HT-29 (cell line): Measurements from ENCODE around the gene MTSS2. TPM values are rescaled to one million over a fixed set of nuclear protein-coding genes. Genes with fewer than 3 reads are reported as not detected.

Source experiments
- DNase-seq: peaks from one replicate; pipeline ENCODE4 v3.0.0-alpha.2; 2015; ENCODE audit warnings: low spot score
- total RNA-seq: library from RNA; depleted of rRNA; stranded (reverse); fragments of >200 nt; shearing (Covaris generic); gene quantifications from 2 replicates; pipeline ENCODE4 v1.2.3, GENCODE V29; 2014

Gene MTSS2
- total RNA-seq, 1 experiment from 2014 or later = 23.0 TPM

DNA sequence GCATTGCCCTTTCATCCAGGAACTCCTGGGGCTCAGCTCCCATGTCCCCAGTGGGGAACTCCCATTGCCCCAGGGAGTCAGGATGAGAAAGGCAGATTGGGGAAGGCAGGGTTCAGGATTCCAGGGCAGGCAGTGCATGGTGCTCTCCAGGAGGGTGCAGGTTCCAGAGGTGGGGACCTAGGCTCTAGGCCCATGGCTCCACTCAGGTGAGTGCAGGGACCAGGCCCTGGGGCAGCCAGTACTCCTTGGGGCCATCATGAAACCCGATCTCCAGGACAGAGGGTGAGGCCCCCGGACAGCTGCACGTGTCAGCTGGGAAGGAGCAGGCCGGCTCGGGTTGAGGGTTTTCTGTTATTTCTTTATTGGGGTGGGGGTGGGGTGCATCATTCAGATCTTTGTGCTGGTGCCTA lies 1.3 kb upstream of the MTSS2 start:
- no peak for DNase-seq

DNA sequence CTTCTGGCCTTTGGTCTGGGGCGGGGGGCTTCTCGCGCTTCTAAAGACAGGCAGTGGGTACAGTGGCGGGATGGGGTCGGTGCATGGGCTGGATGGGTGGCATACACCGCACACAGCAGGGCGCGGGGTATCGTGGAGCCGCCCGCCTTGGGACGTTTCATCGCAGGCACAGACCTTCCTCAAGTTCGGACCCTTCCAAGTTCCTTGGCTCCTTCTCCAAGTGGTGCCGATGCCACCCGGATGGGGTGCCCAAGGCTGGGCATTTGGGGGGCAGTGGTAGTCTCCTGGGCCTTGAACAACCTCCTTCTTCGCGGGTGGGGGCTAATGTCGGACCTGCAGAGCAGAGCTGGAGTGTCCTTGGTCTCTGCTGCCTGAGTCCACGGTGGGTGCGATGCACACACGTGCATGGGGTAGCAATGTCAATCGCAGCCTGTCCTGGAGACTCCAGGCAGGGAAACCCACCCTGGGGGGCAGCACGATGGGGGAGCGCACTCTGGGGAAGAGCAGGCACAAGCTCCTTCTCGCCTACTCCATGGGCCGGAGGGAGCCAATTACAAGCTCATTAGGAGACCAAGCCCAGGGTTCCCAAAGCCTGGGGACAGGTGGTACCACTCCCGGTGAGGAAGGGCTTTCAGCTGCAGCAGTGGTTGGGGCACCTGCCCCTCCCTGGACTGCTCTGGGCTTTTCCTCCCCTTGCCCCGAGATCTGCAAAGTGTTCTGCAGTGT lies 686 bp upstream of the MTSS2 start:
- no peak for DNase-seq

DNA sequence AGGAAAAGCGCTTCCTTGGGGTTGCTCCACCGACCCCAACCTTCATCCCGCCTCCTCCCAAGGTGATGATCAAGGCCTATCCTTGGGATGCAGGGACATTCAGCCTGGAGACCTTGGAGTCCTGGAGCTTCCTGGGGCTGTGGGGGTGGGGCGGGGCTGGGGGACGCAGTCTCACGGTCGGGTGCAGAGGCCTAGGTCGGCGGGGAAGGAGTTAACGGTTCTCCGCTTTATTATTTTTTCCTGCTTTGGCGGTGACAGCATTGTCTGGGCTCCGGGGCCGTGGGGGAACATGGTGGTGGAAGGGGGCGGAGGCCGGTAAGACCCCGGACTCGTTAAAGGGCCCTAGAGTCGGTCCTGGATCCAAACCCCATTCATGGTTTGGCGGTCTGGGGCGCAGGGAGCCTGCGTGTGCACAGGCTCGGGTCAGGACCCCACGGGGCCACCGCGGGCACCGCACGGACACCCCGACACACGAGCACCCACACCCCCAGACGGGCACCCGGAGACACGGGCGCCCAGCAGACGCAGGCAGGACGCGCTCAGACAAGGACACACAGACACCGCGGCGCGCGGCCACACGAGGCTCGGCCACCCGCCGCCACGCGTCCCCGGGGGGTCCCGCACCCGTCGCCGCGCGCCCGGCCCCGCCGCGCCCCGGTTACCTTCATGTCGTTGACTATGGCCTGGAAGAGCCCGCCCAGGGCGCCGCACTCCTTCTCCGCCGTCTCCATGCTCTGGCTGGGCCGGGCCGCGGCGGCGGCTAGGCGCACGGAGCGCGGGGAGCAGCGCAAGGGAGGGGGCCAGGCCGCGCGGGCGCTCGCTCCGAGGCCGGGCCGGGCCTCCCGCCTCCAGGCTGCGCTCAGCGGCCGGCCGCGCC lies 554 bp downstream of the MTSS2 start:
- peak; percentile 31 for DNase-seq

DNA sequence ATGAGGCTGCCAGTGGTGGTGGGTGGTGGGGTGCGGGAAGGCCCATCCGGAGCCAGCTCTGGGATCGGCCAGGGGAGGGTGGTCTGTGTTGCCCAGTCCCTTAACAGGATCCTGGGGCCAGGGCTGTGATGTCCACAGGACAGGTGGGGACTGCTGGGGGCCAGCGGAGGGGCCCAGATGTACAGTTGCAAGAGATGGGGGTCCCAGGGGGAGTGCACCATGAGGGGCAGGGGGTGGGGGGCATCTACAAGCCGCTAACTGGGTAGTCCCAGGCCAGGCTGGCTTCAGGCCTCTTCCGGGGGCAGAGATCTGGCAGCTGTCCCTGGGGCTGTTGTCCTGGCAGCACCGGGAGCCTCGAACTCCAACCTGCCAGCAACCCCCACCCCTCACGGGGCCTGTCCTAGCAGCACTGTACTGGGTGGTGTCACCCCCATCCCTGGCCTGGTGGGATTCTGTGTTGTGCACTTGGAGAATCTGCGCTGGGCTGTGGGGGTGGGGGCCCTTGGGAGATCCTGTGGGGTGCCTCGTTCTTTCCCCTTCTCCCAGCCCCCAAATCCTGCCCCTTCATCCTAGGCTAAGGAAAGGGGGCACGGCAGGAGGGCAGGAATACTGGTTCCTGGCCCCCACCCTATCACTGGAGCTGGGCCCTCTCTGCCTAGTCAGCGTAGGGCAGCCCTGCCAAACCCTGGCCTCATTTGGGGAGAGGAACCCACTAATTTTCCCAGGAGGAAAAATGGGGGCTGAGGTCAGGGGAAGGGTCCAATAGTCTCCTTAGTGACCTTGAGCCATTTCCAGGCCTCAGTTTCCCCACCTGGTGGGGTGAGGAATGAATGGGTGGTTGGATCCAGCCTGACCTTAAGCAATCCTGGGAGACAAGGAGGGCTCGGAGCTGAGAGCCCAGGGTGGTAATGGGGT lies 1.4 kb downstream of the MTSS2 start:
- DNase-seq = no peak

DNA sequence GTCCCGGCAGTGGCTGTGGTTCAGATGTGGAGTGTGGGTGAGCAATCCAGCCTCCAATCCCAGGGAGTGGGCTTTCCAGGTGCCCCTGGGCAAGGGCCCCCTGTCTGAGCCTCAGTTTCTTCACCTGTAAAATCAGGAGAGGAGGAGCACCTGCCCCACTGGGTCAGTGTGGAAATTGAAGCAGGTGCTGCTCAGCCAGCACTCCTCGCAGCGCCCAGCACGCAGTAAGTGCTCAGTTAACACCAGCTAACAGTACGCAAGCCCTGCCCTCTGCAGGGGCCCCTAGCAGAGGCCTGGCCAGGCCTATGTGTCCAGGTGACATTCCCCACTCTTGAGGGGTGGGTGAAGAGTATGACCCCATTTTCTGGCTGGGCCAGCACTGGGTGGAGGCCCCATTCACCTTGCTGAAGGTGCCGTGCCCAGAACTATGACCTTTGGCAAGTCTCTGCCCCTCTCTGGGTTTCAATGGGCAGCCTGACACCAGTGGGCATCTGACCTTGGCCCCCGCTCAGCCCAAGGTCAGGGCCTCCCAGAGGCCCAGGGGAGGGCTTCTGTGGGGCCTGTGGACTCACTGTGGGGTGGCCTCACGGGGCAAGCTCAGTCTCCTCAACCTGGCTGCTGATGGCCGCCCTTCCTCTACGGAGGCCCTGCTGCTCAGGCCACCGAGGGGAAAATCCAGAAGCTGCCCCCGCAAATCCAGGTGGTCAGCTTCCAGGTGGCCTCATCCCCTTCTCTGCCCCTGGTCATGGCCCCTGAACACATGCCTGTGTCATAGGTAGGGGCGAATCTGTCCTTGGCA lies 2.5 kb downstream of the MTSS2 start:
- no peak for DNase-seq

DNA sequence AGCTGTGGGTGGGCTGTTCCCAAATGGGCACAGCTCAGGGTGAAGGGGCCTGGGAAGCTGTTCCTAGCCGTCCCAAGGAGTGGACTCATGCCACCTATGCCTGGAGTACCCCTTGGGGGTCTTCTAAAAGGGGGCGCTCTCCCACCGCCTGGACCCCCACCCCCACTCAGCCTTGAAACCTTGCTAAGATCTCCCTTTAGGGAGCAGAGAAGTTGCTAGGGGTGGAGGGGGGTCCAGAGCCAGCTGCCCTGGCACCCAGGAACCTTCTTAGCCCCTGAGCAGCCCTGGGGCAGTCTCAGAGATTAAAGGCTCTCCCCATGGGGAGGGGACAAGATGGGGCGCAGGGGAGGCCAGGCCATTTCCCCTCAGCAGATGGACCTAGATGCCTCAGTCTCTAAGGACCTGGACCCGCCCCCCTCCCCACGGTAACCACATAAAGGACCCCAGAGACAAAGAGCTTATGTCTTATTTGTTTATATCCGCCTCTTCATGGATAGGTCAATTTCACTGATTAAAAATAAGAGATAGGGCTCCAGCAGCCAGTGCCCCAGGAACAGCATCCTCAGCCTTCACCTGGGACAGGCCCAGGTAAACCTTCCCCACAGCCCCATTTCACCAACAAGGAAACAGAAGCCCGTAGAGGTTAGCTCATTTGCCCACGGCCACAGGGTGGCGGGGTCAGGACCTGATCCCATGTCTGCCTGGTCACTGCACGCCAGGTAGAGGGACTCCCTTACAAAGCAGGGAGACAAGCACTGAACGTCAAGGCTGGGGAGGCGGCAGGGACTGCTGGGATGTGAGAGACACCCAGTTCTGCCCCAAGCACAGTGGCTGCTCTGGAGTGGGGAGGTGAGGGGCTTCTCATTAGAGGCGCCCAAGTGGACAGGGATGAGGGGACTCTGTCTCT lies 3.4 kb downstream of the MTSS2 start:
- no peak for DNase-seq

DNA sequence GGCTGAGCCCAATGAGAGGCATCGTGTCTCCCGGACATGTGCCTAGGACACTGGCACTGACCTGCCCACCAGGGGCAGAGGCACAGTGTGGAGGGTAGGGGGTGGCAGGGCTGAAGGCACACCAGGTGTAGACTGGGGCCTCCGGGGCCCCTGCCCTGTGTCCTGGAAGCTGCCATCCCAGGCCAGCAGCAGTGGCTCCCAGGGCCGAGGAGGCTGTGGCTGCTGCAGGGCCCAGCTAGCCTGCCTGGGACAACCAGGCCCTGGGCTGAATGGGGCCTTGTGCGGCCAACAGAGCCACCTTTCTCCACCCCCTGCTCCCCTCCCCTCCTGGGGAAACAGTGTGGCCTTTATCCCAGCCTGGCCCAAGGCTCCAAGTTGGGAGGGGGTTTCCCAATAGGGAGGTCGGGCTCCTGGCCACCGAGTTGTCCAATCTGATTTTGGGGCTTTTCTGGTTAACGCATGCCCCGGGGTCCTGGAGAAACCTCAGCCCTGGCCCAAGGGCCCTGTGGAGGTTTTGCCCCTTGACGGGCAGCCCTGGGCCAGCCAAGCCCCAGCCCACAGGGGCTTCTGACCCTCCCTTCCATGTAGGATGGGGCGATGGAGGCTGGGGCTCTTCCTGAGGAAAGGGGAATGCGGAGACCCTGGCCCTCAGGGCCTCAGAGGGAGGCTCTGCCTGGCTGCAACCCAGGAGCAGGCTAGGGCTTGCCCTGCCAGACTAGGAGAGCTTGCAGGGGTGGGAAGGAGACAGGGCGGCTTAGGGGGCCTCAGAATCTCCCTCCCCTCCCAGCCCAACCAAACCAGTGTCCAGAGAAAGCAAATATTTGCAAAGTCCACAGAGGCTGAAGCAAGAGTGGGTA lies 4.2 kb downstream of the MTSS2 start:
- DNase-seq = no peak

DNA sequence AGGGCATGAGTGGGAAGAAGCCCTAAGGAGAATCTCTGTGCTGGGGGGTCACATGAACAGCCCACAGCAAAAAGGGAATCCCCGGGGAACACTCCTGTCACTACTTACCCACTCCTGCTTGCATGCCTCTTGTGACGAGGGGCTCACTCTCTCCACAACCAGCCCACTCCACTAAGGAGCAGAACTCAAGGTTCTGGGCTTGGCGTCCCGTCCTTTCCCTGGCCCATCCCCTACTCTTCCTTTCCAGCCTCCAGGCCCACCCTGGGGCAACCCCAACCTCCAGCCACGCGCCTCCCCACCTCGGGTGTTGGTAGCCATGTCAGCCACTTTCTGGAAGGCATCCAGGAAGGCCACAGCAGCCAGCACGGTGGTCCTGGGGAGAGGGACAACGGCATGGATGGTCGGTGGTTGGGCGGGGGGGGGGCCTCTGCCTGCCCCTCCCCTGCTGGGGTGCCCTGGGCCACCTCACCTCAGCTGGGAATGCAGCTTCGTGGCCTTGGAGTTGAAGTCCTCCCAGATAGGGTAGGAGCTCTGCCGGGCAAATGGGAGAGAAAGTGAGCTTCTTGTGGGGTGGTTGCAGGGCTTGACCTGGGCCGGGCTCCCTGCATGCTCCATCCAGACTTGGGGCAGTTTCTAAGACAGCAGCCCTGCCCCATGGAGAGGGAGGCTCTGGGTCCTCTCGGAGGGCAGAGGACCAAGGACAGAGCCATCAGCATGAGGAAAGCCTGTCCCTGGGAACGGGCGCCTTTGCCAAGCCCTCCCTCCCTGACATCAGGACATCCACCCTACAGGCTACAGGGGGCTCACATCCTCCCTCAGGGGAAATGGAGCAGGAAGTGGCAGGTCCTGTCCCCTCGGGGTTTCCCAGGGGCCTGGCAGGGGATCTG lies 5.1 kb downstream of the MTSS2 start:
- DNase-seq = no peak

DNA sequence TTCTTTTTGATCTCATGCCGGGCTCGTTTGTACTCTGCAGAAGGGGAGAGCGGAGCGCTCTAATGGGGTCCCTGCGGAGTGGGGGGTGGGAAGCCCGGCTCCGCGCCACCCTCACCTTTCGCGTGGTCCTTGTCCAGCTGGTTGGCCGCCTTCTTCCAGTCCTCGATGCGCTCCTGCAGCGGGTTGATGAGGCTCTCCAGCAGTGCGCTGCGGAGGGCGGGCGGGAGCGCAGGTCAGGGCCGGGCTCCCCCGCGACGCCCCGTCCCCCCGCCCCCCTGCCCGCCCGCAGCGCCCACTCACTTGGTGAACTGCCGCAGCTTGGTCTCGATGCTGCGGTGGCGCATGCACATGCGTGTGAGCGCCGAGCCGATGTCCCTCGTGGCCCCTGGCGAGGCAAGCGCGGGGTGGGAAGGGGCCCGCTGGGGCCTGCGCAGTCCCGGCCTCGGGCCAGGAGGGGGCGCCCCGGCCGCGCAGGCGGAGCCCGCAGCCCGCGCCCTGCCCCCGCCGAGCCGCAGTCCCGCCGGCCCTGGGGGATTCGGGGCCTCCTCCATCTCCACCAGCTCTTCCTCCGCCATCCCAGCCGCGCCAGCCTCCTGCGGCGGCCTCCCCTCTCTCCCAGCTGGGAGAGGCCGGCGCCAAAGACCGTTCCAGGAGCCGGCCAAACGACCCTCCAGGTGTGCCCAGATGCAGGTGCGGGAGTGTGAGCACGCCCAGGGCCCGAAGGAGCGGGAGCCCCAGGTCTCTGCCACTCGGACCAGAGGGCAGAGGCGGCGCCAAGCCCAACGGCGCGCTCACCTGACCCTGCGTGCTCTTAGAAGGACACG lies 6.0 kb downstream of the MTSS2 start:
- no peak for DNase-seq

DNA sequence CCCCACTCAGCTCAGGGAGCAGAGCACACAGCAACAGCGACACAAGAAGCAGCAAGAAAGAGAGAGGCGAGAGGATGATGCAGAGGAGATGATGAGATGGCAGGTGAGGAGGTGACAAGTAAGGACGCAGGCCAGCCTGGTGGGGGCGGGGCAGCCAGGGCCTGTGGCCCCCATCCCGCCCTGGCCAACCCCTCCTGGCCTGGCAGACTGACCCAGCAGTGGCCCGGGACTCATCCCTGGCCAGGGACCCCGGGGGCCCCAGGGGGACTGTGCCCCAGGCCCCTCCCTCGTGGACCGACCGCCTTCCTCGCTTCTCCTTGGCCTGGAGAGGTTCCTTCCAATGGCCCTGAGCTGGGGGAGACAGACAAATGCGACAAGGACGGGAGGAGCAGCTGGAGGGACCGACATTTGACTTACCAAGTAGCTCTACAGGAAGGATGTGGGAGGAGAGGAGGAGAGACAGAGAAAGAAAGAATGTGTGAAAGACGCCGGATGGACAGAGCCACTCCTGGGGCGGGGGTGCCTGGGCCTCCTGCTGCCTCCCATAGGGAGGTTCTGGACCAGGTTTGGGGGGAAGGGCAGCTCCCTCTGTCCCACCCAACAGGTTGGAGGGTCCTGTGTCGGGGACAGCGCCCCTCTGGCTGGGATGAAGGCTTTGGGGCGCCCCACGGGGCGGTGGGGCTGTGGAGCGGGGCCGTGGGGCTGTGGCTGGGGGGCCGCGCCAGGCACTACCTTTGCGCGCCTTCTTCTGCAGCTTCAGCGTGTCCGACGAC lies 6.8 kb downstream of the MTSS2 start:
- no peak for DNase-seq

DNA sequence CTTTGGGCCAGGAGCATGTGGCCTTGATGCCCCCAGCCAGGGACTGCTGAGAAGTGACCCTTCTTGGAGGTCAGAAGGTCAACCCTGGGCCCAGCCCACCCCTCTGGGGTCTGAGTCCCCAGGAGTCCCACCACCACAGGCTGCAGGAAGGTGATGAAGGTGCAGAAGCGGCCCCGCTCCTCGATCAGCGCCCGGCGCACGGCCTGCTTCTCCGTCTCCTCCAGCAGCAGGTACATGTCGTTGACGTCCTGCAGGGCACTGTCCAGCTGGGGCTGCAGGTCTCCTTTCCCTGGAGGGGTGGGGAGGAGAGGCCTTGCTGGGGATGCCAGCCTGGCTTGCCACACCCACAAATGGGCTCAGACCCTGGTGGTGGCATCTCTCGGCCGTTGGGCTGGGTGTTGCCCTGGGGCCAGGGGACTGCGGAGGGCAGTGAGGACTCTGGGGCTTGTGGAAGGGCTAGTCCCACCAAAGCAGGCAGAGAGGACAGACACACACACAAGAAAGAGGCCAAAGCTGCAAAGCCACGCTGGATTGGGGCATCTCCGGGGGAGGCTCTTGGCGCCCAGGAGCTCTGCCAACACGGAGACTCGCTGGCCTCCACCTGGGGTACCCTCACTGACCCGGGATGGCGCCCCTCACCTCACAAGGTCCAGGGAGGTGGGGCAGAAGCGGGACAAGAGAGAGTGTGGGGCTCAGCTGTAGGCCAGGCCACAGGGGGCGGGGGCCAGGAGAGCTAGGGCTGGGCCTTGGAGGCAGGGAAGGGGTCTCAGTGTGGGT lies 7.5 kb downstream of the MTSS2 start:
- DNase-seq = no peak

DNA sequence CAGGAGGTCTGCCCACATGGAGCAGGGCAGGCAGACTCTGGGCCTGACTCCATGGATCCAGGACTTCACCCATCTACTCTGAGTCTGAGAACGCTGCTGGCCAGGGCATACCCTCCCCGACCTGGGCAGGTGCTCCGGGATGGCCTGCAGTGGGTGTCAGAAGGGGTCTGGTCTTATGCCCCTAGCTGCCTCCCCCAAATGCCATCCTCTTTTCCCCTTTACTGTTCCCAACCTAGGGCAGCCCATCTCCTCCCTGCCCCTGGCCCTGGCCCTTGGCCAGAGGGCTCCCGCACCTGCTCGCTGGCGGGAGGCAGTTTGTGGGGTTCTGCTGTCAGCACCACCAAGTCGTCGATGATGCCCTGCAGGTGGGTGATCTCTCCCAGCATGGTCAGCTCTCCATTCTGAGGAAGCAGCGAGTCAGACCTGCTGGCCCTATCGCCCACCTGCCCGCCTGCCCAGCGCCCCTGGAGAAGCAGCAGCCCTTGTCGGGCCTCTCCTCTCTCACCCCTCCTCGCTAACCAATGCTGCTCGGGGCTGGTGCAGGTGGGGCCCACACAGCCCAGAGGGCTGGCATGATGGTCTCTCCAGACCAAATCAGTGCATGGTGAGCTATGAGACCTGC lies 8.2 kb downstream of the MTSS2 start:
- no peak for DNase-seq

DNA sequence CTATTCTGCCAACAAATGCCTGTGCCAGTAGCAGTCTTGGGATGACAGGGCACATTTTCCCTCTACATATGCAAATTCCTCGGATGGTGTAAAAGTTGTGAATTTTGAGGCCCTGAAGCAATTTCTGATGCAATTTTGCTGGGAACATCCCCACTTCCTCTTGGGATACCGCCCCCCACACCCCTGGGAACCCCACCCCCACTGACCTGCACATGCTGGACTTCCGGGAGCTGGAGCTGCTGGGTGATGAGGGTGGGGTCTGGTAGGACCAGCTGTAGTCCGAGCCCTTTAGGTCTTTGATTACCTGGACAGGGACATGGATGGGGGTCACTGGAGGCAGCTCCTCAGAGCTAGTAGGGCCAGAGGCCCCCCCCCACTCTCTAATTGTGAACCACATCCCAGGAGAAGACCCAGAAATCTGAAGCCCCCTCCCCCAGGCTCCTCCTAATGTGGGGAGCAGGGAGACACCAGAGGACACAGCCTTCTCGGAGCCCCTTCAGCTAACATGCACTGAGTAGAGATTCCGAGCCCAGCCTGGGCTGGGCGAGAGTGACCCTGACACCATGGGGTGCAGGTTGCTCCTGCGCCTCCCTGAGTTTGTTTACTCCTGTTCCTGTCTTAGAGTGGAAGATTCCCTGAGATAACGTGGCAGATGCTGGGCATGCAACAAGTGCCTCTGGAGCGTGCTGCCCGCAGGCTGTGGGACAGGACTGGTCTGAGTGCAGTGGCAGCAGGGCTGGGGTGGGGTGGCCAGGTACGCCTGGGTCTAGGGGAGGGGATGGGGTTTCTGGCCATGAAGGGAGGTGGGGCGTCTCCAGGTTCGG lies 9.0 kb downstream of the MTSS2 start:
- DNase-seq = no peak

DNA sequence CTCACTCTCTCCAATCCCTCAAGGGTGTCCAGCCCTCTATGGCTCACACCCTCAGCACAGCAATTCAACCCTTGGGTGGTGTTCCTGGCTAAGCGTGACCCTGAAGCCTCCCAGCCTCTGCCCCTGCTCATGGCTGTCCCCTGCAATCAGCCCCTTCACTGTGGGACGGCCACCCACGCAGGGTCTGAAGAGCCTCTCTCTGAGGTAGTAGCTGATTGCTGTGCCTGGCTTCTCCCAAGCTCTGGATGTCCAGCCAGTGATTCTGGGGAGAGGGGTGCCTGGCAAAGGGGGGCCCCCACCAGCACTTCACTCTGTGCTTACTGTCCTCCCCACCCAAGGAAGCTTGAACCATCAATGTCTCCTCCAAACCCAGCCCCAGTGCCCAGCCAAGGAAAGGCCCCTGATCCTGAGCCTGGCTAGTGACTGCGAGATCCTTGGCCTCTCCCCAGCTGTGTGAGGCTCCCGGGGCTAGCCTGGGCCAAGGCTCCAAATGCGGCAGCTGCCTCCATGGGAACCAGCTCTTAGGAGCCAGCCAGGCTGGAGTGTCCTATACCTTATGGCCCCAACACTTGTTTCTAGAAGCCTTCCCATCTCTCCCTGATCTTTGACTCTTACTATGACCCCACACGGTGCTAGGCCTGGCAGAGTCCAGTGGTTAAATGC lies 9.9 kb downstream of the MTSS2 start:
- no peak for DNase-seq
